A673 (cell line): ENCODE results near the gene CPA2. TPM values are rescaled to one million over a fixed set of nuclear protein-coding genes. Genes with fewer than 3 reads are reported as not detected.
"Not testable (repeated sequence)": the region's sequence is repeated elsewhere in the genome, so short reads cannot be mapped to it uniquely, and the experiment has no call there.

Experiments
- BruUV-seq: library from RNA; stranded (reverse); fragments of 400-500 nt; replicated peaks from 2 replicates; lab custom pipeline; 2021; lab: Mats Ljungman, UMichigan
- CTCF ChIA-PET: fragments of 300-600 bp; sonication (Branson Sonifier 250); formaldehyde crosslinking; loops from one replicate; lab custom pipeline; 2022; ENCODE audit warnings: antibody characterized with exemption; lab: Charles Lee
- POLR2A ChIA-PET: fragments of 300-600 bp; sonication (Branson Sonifier 250); formaldehyde crosslinking; loops from one replicate; lab custom pipeline; 2022; ENCODE audit warnings: antibody characterized with exemption; ENCODE audit not compliant: low non-redundant PET; lab: Charles Lee
- DNase-seq: peaks from one replicate; pipeline ENCODE4 v3.0.0-alpha.2; 2015; ENCODE audit warnings: low spot score
- H3K27ac ChIP-seq: fragments of 200-600 bp; sonication (generic); 2 replicates; pipeline ENCODE4 v1.5.1; 2016; ENCODE audit warnings: mixed run types, low read depth, mild to moderate bottlenecking, mixed read lengths, antibody characterized with exemption, low read length; ENCODE audit not compliant: poor library complexity, severe bottlenecking
- H3K27me3 ChIP-seq: fragments of 200-600 bp; sonication (generic); replicated peaks from 2 replicates; pipeline ENCODE4 v1.6.1; 2017; ENCODE audit warnings: mixed run types, low read depth, mild to moderate bottlenecking, mixed read lengths, antibody characterized with exemption, low read length; ENCODE audit not compliant: insufficient read depth, poor library complexity
- H3K36me3 ChIP-seq: fragments of 200-600 bp; sonication (generic); 2 replicates; pipeline ENCODE4 v1.6.1; 2016; ENCODE audit warnings: mixed run types, mild to moderate bottlenecking, mixed read lengths, antibody characterized with exemption, low read length; ENCODE audit not compliant: insufficient read depth, poor library complexity, severe bottlenecking
- H3K4me1 ChIP-seq: fragments of 200-600 bp; sonication (generic); 2 replicates; pipeline ENCODE4 v1.6.1; 2017; ENCODE audit warnings: mixed run types, mild to moderate bottlenecking, mixed read lengths, antibody characterized with exemption, low read length; ENCODE audit not compliant: insufficient read depth, poor library complexity, severe bottlenecking
- H3K4me3 ChIP-seq: fragments of 200-600 bp; sonication (generic); 2 replicates; pipeline ENCODE4 v1.5.1; 2016; ENCODE audit warnings: low read depth, mixed run types, mild to moderate bottlenecking, mixed read lengths, low read length; ENCODE audit not compliant: poor library complexity, severe bottlenecking
- H3K9me3 ChIP-seq: fragments of 200-600 bp; sonication (generic); 2 replicates; pipeline ENCODE4 v1.6.1; 2016; ENCODE audit warnings: mixed run types, low read depth, mild to moderate bottlenecking, mixed read lengths, antibody characterized with exemption, low read length; ENCODE audit not compliant: poor library complexity, severe bottlenecking
- EZH2 ChIP-seq: fragments of 200-600 bp; sonication (generic); IDR thresholded peaks from 2 replicates; pipeline ENCODE4 v1.6.1; 2017; ENCODE audit warnings: borderline replicate concordance, low read depth, mild to moderate bottlenecking, mixed read lengths, antibody characterized with exemption, low read length; ENCODE audit not compliant: poor library complexity, severe bottlenecking
- intact Hi-C: fragments of 100-400 bp; cut with micrococcal nuclease; formaldehyde crosslinking; loops from one replicate; pipeline ENCODE4 v1.10.0; 2022; ENCODE audit not compliant: unreplicated experiment
- total RNA-seq: library from RNA; stranded (reverse); gene quantifications from 2 replicates; pipeline ENCODE4 v1.2.3, GENCODE V29; 2021
- TF ChIP-seq, protein P1 (sequence below): fragments of 300-800, 200-600 bp; sonication (generic); conservative IDR thresholded peaks from 2 replicates; pipeline ENCODE4 v1.5.1; 2017; ENCODE audit warnings: low read depth, mild to moderate bottlenecking, antibody characterized with exemption, low read length, moderate library complexity, mixed read lengths

Gene CPA2
- total RNA-seq, 1 experiment from 2014 or later: 0.43 TPM

DNA sequence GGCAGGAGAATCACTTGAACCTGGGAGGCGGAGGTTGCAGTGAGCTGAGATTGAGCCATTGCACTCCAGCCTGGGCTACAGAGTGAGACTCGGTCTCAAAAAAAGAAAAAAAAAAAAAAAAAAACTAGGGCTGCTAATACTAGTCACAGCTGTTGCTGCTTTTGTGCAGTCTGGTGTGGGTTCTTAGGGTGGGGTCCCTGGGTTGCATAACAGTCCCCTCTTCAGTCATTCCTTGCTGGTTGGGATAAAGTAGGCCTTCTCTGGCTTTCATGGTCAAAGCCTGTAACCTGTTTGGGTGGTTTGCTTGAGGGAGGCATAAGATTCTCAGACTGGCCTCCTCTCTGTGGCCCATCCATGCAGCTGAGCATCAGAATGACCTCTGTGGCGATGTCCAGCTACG, 44.9 kb upstream of the CPA2 start:
- no peak overlapping the region for H3K27ac ChIP-seq
- CTCF ChIA-PET: no interaction called here
- H3K4me1 ChIP-seq: no peaks in the 10 kb centered on the region
- TF ChIP-seq, protein P1, sequence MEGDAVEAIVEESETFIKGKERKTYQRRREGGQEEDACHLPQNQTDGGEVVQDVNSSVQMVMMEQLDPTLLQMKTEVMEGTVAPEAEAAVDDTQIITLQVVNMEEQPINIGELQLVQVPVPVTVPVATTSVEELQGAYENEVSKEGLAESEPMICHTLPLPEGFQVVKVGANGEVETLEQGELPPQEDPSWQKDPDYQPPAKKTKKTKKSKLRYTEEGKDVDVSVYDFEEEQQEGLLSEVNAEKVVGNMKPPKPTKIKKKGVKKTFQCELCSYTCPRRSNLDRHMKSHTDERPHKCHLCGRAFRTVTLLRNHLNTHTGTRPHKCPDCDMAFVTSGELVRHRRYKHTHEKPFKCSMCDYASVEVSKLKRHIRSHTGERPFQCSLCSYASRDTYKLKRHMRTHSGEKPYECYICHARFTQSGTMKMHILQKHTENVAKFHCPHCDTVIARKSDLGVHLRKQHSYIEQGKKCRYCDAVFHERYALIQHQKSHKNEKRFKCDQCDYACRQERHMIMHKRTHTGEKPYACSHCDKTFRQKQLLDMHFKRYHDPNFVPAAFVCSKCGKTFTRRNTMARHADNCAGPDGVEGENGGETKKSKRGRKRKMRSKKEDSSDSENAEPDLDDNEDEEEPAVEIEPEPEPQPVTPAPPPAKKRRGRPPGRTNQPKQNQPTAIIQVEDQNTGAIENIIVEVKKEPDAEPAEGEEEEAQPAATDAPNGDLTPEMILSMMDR: no peak
- TF ChIP-seq EZH2: no peak
- intact Hi-C loops: no loop called here
- DNase-seq: no peak
- H3K36me3 ChIP-seq: no peaks in the 10 kb centered on the region
- POLR2A ChIA-PET: no interaction called here
- no peaks in the 10 kb centered on the region for H3K9me3 ChIP-seq
- no peak overlapping the region for H3K4me3 ChIP-seq
- no TSS peak for BruUV-seq
- H3K27me3 ChIP-seq: no peaks in the 10 kb centered on the region

DNA sequence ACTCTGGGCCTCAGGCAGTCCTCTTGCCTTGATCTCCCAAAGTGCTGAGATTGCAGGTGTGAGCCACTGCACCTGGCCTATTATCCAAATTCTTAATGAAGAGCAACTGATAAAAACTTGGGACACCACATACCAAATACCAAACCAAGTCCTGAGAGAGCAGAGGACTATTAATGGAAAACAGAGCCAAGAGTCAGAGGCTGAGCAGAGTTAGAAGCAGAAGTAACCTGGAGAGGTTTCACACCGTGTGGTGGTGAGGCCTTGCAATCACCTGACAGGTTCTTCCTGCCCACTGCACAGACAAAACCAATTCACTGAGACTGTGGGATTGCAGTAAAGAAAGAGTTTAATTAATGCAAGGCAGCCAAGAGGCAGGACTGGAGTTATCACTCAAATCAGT, 43.0 kb upstream of the CPA2 start:
- no peak for DNase-seq
- Histone ChIP-seq H3K27ac (no peak overlapping the region), H3K4me3 (no peak overlapping the region), H3K27me3 (no peaks in the 10 kb centered on the region), H3K9me3 (no peaks in the 10 kb centered on the region), H3K36me3 (no peaks in the 10 kb centered on the region), H3K4me1 (no peaks in the 10 kb centered on the region)
- intact Hi-C loops: no loop called here
- no peak for TF ChIP-seq EZH2
- TF ChIP-seq, protein P1: no peak
- ChIA-PET CTCF (no interaction called here), POLR2A (no interaction called here)
- no TSS peak for BruUV-seq

DNA sequence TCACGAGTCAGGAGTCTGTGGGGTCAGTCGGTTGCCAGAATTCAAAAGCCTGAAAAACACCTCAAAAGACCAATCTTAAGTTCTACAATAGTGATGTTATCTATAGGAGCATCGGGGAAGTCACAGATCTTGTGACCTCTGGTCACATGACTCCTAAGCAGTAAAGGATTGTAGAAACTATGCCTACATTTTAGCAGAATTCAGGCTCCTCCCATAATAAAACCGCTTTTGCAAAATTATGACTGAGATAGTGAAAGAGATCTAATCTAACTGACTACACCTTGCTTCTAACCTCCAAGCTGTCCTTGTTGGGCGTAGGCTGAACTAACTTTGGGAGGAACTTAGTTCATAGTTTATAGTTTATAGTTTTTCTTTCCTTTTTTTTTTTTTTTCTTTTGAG, 42.5 kb upstream of the CPA2 start:
- no peak for DNase-seq
- Histone ChIP-seq H3K4me1 (no peaks in the 10 kb centered on the region), H3K27ac (no peak overlapping the region), H3K36me3 (no peaks in the 10 kb centered on the region), H3K9me3 (no peaks in the 10 kb centered on the region), H3K27me3 (no peaks in the 10 kb centered on the region), H3K4me3 (no peak overlapping the region)
- ChIA-PET CTCF (no interaction called here), POLR2A (no interaction called here)
- no TSS peak for BruUV-seq
- no peak for TF ChIP-seq EZH2
- TF ChIP-seq, protein P1: no peak
- intact Hi-C loops: no loop called here

DNA sequence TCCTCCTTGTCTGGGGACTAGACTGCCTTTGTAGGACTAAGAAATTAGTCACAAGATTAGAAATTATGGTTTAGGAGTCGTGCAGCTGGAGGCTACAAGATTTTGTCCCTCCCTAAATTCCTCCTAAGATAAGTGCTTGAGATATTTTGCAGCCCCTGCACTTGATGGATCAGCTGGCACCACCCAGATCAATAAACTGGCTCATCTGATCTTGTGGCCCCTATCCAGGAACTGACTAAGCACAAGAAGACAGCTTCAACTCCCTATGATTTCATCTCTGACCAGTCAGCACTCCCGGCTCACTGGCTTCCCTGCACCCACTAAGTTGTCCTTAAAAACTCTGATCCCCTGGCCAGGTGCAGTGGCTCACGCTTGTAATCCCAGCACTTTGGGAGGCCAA, 41.7 kb upstream of the CPA2 start:
- CTCF ChIA-PET, H3K27me3 ChIP-seq, DNase-seq, H3K4me3 ChIP-seq, POLR2A ChIA-PET, H3K27ac ChIP-seq, H3K36me3 ChIP-seq, H3K9me3 ChIP-seq, intact Hi-C loops, H3K4me1 ChIP-seq, BruUV-seq: not testable (repeated sequence)
